ENCODE data around the gene SHC1. TPM values are rescaled to one million over a fixed set of nuclear protein-coding genes. Genes with fewer than 3 reads are reported as not detected.

Gene SHC1
- total RNA-seq, 1 experiment from 2014 or later: 333 TPM

Other genes with a start within 250 kb of the SHC1 start
- gene KCNN3, start 100.5 kb downstream of the SHC1 start, total RNA-seq (2014; rRNA removed; shearing (Covaris generic)): 0.18 and 0.62 TPM in 2 replicates
- gene PMVK, start 34.0 kb downstream of the SHC1 start, total RNA-seq (2014; rRNA removed; shearing (Covaris generic)): 7.3 and 9.8 TPM in 2 replicates
- gene PBXIP1, start 14.6 kb downstream of the SHC1 start, total RNA-seq (2014; rRNA removed; shearing (Covaris generic)): 43.6 and 48.5 TPM in 2 replicates
- 52.6 and 62.8 TPM in 2 replicates for gene PYGO2, start 9.0 kb downstream of the SHC1 start, total RNA-seq (2014; rRNA removed; shearing (Covaris generic))
- gene CKS1B, start 3.9 kb upstream of the SHC1 start, total RNA-seq (2014; rRNA removed; shearing (Covaris generic)): 342 and 347 TPM in 2 replicates
- gene FLAD1, start 12.6 kb upstream of the SHC1 start, total RNA-seq (2014; rRNA removed; shearing (Covaris generic)): 152 and 177 TPM in 2 replicates
- 0.21 and 1.00 TPM in 2 replicates for gene LENEP, start 22.8 kb upstream of the SHC1 start, total RNA-seq (2014; rRNA removed; shearing (Covaris generic))
- 39.2 and 40.6 TPM in 2 replicates for gene ZBTB7B, start 32.1 kb upstream of the SHC1 start, total RNA-seq (2014; rRNA removed; shearing (Covaris generic))
- gene DCST2, start 63.0 kb upstream of the SHC1 start, total RNA-seq (2014; rRNA removed; shearing (Covaris generic)): 0.31 and 1.5 TPM in 2 replicates
- not detected in 2 replicates for gene DCST1, start 63.1 kb upstream of the SHC1 start, total RNA-seq (2014; rRNA removed; shearing (Covaris generic))
- gene ADAM15, start 80.6 kb upstream of the SHC1 start, total RNA-seq (2014; rRNA removed; shearing (Covaris generic)): 34.9 and 35.0 TPM in 2 replicates
- 59.5 and 59.6 TPM in 2 replicates for gene EFNA4, start 93.0 kb upstream of the SHC1 start, total RNA-seq (2014; rRNA removed; shearing (Covaris generic))
- gene EFNA3, start 108.1 kb upstream of the SHC1 start, total RNA-seq (2014; rRNA removed; shearing (Covaris generic)): 17.5 and 24.9 TPM in 2 replicates
- 4.9 and 6.4 TPM in 2 replicates for gene EFNA1, start 157.1 kb upstream of the SHC1 start, total RNA-seq (2014; rRNA removed; shearing (Covaris generic))
- 73.7 and 79.2 TPM in 2 replicates for gene SLC50A1, start 165.1 kb upstream of the SHC1 start, total RNA-seq (2014; rRNA removed; shearing (Covaris generic))
- 119 and 193 TPM in 2 replicates for gene DPM3, start 169.8 kb upstream of the SHC1 start, total RNA-seq (2014; rRNA removed; shearing (Covaris generic))
- 165 and 204 TPM in 2 replicates for gene KRTCAP2, start 202.6 kb upstream of the SHC1 start, total RNA-seq (2014; rRNA removed; shearing (Covaris generic))
- gene TRIM46, start 203.1 kb upstream of the SHC1 start, total RNA-seq (2014; rRNA removed; shearing (Covaris generic)): 9.9 and 11.1 TPM in 2 replicates
- gene THBS3, start 237.2 kb upstream of the SHC1 start, total RNA-seq (2014; rRNA removed; shearing (Covaris generic)): 14.9 and 21.5 TPM in 2 replicates
- gene MTX1, start 237.9 kb upstream of the SHC1 start, total RNA-seq (2014; rRNA removed; shearing (Covaris generic)): 180 and 221 TPM in 2 replicates

Measured in H7 (cell line).